Measurements from ENCODE around the gene PSME3. TPM values are rescaled to one million over a fixed set of nuclear protein-coding genes. Genes with fewer than 3 reads are reported as not detected.

Gene PSME3
- total RNA-seq, 2 donors from 2014 or later = 41.2 to 82.5 TPM

DNA sequence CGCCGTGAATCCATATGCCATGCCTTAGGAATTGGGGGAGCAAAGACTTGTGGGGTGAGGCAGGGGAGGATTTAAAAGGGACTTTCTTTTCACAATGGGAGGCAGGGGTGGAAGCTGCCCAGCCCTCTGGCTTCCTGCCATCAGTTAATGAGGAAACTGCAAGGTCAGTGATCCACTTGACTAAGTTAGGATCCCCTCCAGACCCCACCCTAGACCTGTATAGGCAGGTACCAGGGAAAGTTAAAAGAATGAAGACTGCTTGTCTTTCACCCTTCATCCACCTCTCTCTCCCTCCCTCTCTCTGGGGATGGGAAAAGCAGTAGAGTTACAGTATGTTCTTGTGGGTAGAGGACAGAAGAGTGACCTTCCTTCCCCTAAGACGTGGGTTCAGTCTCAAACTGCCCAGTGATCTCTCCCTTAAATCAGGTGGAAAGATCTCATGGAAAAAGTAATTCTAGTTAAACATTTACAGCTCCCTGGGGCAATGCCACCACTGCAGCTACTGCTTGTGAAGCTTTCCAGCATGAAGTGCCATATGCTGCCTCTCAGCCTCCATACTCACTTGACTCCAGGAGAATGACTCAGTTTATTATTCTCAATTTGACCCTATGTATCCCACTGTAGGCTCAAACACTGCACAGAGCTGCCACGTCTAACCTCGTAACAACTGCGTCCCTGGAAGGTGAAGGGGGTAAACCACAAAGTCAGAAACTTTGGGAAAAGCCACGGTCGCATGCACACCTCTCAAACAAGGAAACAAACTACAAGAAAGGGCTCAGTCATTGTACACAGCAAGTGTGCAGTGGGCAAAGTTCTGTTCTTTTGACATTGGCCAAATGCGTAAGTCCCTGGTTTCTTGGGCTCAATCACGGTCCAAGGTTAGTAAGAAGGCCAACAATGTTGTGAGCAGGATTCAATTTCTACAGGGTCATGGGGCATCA is 35.9 kb upstream of the PSME3 start:
- no peak overlapping the region for H3K27ac ChIP-seq
- no peak for ATAC-seq (ENCODE audit: insufficient number of reproducible peaks, low FRiP score, low read depth)
- H3K27me3 ChIP-seq (replicated peaks; ENCODE audit: insufficient read depth) = no peaks in the 10 kb centered on the region
- peak overlapping the region; percentile 94 for H3K4me3 ChIP-seq
- H3K36me3 ChIP-seq = peaks cover 6% of the 10 kb centered on the region
- no peaks in the 10 kb centered on the region for H3K9me3 ChIP-seq
- TF ChIP-seq, protein P1, sequence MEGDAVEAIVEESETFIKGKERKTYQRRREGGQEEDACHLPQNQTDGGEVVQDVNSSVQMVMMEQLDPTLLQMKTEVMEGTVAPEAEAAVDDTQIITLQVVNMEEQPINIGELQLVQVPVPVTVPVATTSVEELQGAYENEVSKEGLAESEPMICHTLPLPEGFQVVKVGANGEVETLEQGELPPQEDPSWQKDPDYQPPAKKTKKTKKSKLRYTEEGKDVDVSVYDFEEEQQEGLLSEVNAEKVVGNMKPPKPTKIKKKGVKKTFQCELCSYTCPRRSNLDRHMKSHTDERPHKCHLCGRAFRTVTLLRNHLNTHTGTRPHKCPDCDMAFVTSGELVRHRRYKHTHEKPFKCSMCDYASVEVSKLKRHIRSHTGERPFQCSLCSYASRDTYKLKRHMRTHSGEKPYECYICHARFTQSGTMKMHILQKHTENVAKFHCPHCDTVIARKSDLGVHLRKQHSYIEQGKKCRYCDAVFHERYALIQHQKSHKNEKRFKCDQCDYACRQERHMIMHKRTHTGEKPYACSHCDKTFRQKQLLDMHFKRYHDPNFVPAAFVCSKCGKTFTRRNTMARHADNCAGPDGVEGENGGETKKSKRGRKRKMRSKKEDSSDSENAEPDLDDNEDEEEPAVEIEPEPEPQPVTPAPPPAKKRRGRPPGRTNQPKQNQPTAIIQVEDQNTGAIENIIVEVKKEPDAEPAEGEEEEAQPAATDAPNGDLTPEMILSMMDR (IDR thresholded peaks at IDR 0.05) = no peak
- peaks cover 10 to 22% of the 10 kb centered on the region in 2 donors for H3K4me1 ChIP-seq (ENCODE audit: control insufficient read depth in 1 of 2, low read depth in 2 of 2)
- no peak for DNase-seq (ENCODE audit: low spot score)

DNA sequence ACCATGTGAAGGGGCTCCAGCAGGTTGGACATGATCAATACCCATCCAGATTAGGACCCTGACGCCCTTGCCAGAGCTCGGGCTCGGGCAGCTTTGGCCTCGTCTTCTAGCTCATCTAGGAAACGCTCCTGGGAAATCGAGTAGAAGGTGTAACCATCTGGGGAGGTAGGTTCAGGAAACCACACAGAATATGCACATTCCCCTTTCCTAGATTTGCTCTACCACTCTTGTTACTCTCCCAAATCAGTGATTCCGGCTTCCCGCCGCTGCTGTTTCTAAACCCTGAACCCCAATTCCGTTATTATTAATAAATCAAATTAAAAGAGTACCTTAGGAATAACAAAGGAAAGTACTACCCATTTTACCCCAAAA is 35.2 kb upstream of the PSME3 start:
- DNase-seq (ENCODE audit: low spot score) (no peak), ATAC-seq (ENCODE audit: insufficient number of reproducible peaks, low FRiP score, low read depth) (no peak)
- H3K4me3 ChIP-seq = peak overlapping the region; percentile 94
- TF ChIP-seq, protein P1 (IDR thresholded peaks at IDR 0.05) = no peak
- H3K9me3 ChIP-seq = no peaks in the 10 kb centered on the region
- H3K27ac ChIP-seq = peak overlapping the region; percentile 46 to 57
- peaks cover 6% of the 10 kb centered on the region for H3K36me3 ChIP-seq
- H3K4me1 ChIP-seq (ENCODE audit: control insufficient read depth in 1 of 2, low read depth in 2 of 2) = peaks cover 10 to 22% of the 10 kb centered on the region in 2 donors
- no peaks in the 10 kb centered on the region for H3K27me3 ChIP-seq (replicated peaks; ENCODE audit: insufficient read depth)

DNA sequence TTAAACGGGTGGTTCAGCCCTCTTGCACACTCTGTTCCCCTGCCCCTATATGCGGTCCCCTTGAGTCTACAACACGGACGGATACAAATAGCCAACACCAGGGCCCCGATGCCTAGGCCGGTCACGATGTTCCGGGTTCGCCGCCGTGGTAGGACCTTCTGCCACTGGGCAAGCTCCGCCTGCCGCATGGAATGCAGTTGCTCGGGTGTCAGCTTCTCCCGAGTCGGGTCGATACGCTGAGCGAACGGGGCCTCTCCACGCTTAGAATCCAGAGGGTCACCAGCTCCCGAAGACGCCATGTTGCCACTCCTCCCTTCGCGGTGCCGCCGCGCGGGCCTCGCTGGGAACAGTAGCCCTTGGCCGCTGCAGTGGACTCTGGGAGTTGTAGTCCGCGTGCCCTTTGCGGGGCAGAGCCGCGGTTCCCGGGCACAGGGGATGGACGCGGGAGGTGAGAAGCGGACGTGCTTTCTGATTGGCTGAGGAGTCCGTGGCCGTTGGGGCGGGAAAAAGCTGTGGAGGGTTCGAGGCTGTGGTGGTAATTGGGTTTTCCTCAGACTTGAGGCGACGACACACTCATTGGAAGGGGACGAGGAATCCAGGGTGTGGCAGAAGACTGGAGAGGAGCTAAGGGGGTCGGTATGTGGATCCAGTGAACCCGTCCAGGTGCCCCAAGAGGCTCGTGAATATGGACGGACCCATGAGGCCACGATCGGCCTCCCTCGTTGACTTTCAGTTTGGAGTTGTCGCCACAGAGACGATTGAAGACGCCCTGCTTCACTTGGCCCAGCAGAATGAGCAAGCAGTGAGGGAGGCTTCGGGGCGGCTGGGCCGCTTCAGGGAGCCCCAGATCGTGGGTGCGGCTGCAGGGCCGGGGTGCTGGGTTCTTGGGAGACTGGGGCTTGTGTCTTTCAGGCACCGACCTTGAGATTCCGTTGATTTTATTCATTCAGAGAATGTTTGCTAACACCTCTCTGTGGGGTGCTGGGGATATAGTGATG is 34.5 kb upstream of the PSME3 start, which contains the start of the genes CNTD1 and COA3:
Gene CNTD1 (plus strand): TSS at position 479 of the 998 bp plus-strand sequence. CDS start 207 bp downstream, at position 686.
Gene COA3 (minus strand): TSS at position 322 of the 998 bp plus-strand sequence. CDS start 23 bp downstream, at position 299.
- peaks cover 10 to 22% of the 10 kb centered on the region in 2 donors for H3K4me1 ChIP-seq (ENCODE audit: control insufficient read depth in 1 of 2, low read depth in 2 of 2)
- DNase-seq (ENCODE audit: low spot score) (peak; percentile 55), ATAC-seq (ENCODE audit: insufficient number of reproducible peaks, low FRiP score, low read depth) (peak; percentile 55)
- H3K27ac ChIP-seq = peak within 1 kb of the TSS; percentile 46 to 57
- TF ChIP-seq, protein P1 (IDR thresholded peaks at IDR 0.05) = no peak
- no peaks in the 10 kb centered on the region for H3K27me3 ChIP-seq (replicated peaks; ENCODE audit: insufficient read depth)
- peak within 1 kb of the TSS; percentile 94 for H3K4me3 ChIP-seq
- peaks cover 6% of the 10 kb centered on the region for H3K36me3 ChIP-seq
- no peaks in the 10 kb centered on the region for H3K9me3 ChIP-seq

DNA sequence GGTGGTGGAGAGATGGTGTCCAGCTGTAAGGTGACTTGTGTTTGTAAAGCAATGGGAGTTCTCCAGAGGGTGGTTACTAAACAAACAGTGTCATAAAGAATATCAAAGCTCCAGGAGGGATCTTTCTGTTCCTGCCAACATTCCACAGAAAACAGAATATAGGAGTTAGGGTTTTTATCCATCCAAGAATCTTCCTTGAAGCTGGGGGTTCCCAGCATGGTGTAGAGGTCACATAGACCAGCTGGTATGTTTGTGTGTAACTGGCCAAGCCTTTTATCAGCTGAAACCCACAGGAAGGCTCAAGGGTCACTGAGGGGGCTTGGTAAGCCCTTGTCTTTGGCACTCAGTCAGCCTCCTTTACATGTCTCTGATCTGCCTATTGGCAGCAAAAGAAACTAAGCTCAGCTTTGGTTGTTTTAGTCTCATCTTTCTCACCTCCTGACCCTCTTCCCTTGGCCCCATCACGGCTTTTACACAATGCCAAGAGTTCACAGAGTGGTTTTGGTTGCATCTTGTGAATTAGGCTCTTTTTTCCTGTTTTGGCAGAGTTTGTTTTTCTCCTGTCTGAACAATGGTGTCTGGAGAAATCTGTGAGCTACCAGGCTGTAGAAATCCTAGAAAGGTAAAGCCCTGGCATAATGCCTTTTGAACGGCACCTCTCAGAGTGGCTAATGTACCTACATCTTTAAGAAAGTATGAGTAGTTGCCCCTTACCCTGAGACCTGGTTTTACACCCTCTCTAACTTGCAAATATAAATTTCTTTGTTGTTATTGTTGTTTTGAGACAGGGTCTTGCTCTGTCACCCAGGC is 29.9 kb upstream of the PSME3 start:
- H3K4me3 ChIP-seq = no peak overlapping the region
- TF ChIP-seq, protein P1 (IDR thresholded peaks at IDR 0.05) = no peak
- peaks cover 3 to 6% of the 10 kb centered on the region in 2 donors for H3K4me1 ChIP-seq (ENCODE audit: control insufficient read depth in 1 of 2, low read depth in 2 of 2)
- no peak for DNase-seq (ENCODE audit: low spot score)
- H3K27ac ChIP-seq = no peak overlapping the region
- H3K27me3 ChIP-seq (replicated peaks; ENCODE audit: insufficient read depth) = no peaks in the 10 kb centered on the region
- ATAC-seq (ENCODE audit: insufficient number of reproducible peaks, low FRiP score, low read depth) = no peak
- H3K36me3 ChIP-seq = no peaks in the 10 kb centered on the region
- H3K9me3 ChIP-seq = no peaks in the 10 kb centered on the region
